GM21528 (cell line): ENCODE results near the gene LENEP.
"Not testable (repeated sequence)": the region's sequence is repeated elsewhere in the genome, so short reads cannot be mapped to it uniquely, and the experiment has no call there.

Experiments
- ATAC-seq: cut with Tn5 transposase; IDR thresholded peaks from one replicate; pipeline ENCODE4 v1.9.1; 2021; ENCODE audit warnings: mild to moderate bottlenecking, moderate library complexity; ENCODE audit not compliant: unreplicated experiment, low FRiP score

Gene LENEP

DNA sequence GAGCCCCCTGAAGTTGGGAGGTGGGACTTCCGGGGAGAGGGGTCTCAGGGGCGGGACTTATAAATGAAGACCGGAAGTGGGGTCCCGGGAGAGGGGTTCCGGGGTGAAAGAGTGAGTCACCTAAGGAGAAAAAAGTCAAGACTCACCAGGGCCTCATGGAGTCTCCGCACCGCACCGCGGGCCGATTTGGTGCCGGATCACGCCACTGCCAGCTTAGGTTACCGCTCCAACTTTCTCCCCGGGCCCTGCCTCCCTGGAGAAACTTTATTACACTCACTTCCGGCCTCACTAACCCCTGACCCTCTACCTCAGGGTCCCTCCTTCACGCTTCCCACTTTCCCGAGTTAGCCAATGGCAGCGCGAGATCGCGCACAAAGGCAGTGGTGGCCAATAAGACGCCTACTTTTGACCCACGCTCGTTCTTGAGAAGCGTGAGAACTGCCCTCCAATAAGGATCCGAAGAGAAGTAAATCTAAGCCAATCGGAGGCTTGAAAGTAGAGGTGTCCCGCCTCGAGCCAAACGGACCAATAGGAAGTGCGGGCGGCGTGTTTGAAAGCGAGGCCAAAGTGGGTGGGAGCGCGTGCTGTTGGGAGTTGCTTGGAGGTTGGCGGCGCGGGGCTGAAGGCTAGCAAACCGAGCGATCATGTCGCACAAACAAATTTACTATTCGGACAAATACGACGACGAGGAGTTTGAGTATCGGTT lies 19.1 kb upstream of the LENEP start, which contains the start of gene CKS1B:
CKS1B (plus strand) TSS at position 580 of the 706 bp plus-strand sequence; CDS start at position 645, 65 bp downstream.
- peak; percentile 78 for ATAC-seq

GRCh38 chr1:154974808-154975408 lies 18.5 kb upstream of the LENEP start:
- ATAC-seq = peak; percentile 48

GRCh38 chr1:154975409-154976059 lies 17.9 kb upstream of the LENEP start:
- ATAC-seq = no peak

GRCh38 chr1:154977762-154978161 lies 15.6 kb upstream of the LENEP start:
- not testable (repeated sequence) for ATAC-seq

GRCh38 chr1:154978360-154978759 lies 15.0 kb upstream of the LENEP start:
- ATAC-seq = no peak

GRCh38 chr1:154982341-154982740 lies 11.0 kb upstream of the LENEP start:
- no peak for ATAC-seq

GRCh38 chr1:154982897-154983648 lies 10.3 kb upstream of the LENEP start, which contains the start of gene FLAD1:
Gene FLAD1, plus strand, starts transcription at chr1:154983344. Its CDS starts 351 bp downstream, at chr1:154983695.
- ATAC-seq = peak; percentile 93

DNA sequence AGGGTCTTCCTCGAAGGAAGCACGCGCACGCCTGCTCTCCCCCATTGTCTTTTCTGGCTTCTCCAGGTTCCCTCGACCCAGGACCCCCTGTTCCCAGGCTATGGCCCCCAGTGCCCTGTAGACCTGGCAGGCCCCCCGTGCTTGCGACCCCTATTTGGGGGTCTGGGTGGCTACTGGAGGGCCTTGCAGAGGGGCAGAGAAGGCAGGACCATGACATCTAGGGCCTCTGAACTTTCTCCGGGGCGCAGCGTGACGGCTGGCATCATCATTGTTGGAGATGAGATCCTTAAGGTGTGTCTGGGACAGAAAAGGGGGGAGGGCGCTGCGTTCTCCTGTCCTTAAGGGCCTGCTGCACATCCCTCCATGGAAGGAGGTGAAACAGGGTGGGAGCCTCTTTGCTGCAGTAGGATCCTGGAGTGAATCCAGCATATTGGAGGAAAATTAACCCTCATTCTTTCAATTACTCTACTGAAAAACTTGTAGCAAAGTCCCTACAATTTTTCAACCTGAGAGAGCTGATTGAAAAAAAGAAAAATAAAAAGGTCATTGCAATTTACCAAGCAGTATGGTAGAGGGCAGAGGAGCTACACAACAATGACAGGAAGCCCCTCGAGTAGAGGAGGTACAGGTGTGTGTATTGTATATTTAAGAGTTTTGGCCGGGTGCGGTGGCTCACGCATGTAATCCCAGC lies 9.5 kb upstream of the LENEP start:
- ATAC-seq = no peak

DNA sequence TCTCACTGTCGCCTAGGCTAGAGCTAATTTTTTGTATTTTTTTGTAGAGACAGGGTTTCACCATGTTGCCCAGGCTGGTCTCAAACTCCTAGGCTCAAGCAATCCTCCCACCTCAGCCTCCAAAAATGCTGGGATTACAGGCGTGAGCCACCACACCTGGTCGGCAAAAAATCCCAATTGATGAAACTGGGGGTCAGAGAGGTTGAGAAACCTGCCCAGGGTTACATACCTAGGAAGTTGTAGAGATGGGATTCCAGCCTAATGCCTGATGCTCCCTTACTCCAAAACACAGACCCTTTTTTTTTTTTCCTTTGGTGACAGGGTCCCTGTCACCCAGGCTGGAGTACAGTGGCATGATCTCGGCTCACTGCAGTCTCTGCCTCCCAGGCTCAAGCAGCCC lies 6.7 kb upstream of the LENEP start:
- not testable (repeated sequence) for ATAC-seq

DNA sequence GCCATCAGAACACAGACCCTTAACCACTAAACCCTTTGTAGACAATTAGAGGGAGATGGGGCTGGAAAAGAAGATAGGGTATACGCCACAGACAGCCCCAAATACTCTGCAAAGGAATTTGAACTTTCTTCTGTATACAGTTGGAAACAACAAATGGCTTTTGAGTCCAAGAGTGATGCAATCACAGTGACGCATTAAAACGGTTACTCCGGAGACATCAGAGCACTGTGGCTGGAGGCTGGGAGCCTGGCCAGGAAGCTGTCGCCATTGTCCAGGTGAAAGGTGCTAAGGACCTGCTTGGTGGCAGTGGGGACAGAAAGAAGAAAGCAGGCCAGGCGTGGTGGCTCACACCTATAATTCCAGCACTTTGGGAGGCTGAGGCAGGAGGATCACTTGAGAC lies 6.1 kb upstream of the LENEP start:
- ATAC-seq = no peak

DNA sequence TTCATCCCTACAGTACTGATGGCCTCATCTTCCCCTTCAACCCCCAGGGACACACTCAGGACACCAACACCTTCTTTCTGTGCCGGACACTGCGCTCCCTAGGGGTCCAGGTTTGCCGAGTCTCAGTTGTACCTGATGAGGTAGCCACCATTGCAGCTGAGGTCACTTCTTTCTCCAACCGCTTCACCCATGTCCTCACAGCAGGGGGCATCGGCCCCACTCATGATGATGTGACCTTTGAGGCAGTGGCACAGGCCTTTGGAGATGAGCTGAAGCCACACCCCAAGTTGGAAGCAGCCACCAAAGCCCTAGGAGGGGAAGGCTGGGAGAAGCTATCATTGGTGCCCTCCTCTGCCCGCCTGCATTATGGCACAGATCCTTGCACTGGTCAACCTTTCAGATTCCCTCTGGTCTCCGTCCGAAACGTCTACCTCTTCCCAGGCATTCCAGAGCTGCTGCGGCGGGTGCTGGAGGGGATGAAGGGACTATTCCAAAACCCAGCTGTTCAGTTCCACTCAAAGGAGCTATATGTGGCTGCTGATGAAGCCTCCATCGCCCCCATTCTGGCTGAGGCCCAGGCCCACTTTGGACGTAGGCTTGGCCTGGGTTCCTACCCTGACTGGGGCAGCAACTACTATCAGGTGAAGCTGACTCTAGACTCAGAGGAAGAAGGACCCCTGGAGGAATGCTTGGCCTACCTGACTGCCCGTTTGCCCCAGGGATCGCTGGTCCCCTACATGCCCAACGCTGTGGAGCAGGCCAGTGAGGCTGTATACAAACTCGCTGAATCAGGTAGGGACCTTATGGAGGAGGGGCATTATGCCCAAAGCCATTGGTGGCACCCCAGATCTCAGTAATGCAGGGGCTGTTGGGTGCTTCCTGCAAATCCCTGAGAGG lies 5.1 kb upstream of the LENEP start:
- no peak for ATAC-seq

DNA sequence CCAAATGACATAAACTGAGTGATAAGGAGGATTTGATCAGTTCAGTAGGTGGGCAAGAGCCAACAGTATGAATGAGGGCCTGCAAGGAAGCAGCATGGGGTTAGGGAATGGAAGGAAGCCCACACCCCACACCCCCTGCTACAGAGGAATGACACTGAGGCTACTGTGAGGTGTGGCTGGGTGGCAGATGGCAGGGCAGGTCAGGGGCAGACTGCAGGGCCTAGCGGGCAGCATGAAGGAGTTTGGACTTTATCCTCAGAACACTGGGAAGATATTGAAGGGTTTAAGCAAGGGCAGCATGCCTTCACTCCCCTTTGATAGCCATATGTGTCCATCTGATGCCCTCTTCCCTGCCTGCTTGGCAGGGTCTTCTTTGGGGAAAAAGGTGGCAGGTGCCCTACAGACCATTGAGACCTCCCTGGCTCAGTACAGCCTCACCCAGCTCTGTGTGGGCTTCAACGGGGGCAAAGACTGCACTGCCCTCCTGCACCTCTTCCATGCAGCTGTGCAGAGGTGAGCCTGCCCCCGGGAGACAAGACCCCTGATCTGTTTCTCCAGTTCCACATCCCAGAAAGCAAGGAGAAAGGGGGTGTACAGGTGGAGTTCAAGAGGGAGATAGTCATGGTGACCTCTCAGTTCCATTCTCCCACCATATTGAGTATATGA lies 4.1 kb upstream of the LENEP start:
- no peak for ATAC-seq

GRCh38 chr1:154990276-154990675 lies 3.1 kb upstream of the LENEP start:
- no peak for ATAC-seq

DNA sequence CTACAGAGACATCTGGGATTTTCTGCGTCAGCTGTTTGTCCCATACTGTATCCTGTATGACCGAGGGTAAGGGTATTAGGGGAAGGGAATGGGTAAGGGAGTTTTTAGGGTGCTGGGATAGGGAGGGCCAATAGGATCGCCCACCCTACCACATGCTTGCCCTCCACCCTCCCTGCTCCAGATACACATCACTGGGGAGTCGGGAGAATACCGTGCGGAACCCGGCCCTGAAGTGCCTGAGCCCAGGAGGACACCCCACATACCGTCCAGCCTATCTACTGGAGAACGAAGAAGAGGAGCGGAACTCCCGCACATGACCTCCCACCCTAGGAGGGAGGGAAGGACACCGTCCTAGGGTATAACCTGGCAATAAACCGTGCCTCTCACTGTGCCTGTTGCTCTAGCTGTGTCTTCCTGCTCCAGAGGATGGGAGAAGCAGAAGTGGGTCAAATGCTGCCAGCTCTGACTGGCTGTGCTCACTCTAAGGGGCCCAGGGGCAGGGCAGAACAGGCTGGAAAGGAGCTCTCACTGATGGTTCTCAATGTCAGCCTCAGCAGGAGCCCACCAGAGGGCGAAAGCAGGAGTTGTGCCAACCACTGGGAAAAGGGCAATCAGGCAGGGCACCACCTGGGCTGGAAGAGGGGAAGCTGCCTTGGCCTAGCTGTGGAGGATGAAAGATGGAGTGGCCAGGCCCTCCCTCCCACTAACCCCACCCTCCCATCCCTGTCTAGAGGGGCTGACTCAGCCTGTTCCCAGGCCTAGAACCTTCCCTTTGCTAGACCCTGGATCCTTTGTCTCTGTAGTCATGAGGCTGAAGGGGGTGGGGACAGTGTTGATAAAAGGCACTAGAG lies 440 bp upstream of the LENEP start:
- ATAC-seq = no peak

DNA sequence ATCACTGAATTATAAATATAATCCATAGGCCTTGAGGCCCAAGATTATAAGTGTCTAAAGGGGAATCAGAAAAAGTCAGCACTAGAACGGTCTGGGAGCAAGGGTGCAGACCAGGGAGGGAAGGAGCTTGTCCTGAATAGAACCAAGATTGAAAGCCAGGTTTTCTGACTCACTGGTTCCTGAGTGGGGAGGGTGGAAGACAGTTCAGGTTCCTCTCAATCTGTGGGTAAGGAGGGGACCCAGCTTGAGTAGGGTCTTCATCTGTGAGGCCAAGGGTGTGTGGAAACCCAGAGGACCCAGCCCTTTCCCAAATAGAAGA lies 842 bp downstream of the LENEP start:
- no peak for ATAC-seq

GRCh38 chr1:154994591-154994990 lies 1.2 kb downstream of the LENEP start:
- no peak for ATAC-seq

GRCh38 chr1:154995301-154995983 lies 2.1 kb downstream of the LENEP start:
- ATAC-seq = not testable (repeated sequence)
